GM23338 (cell line): ENCODE data around the gene ZHX3. TPM values are rescaled to one million over a fixed set of nuclear protein-coding genes. Genes with fewer than 3 reads are reported as not detected.

Experiments
- ATAC-seq: fragments of 200-7000 bp; cut with Tn5 transposase; 3 replicates; pipeline ENCODE4 v1.9.1; 2020
- DNase-seq: peaks from one replicate; pipeline ENCODE4 v3.0.0-alpha.2; 2015; ENCODE audit warnings: low spot score
- H2AFZ ChIP-seq: fragments of 200-600 bp; sonication (generic); 2 replicates; pipeline ENCODE4 v1.8.0; 2016; ENCODE audit warnings: antibody characterized with exemption, mild to moderate bottlenecking, moderate library complexity
- H3F3A ChIP-seq: fragments of 200-600 bp; sonication (generic); replicated peaks from 2 replicates; pipeline ENCODE4 v1.8.0; 2017; ENCODE audit warnings: antibody characterized with exemption, mixed run types, low read depth
- H3K27ac ChIP-seq: fragments of 200-600 bp; sonication (generic); 2 replicates; pipeline ENCODE4 v1.6.1; 2016; ENCODE audit warnings: low read depth
- H3K27me3 ChIP-seq: fragments of 200-600 bp; sonication (generic); 2 replicates; pipeline ENCODE4 v1.8.0; 2016; ENCODE audit warnings: mild to moderate bottlenecking, mixed run types, moderate library complexity; ENCODE audit not compliant: insufficient read depth
- H3K36me3 ChIP-seq: fragments of 200-600 bp; sonication (generic); 2 replicates; pipeline ENCODE4 v1.8.0; 2016; ENCODE audit warnings: mild to moderate bottlenecking; ENCODE audit not compliant: insufficient read depth
- H3K4me1 ChIP-seq: fragments of 200-600 bp; sonication (generic); 2 replicates; pipeline ENCODE4 v1.8.0; 2016; ENCODE audit warnings: mild to moderate bottlenecking, moderate library complexity; ENCODE audit not compliant: insufficient read depth
- H3K4me2 ChIP-seq: fragments of 200-600 bp; sonication (generic); 2 replicates; pipeline ENCODE4 v1.7.1; 2017; ENCODE audit warnings: mixed run types
- H3K4me3 ChIP-seq: fragments of 200-600 bp; sonication (generic); 2 replicates; pipeline ENCODE4 v1.6.1; 2016; ENCODE audit warnings: mixed run types
- H3K79me2 ChIP-seq: fragments of 200-600 bp; sonication (generic); replicated peaks from 2 replicates; pipeline ENCODE4 v1.8.0; 2017; ENCODE audit warnings: mild to moderate bottlenecking; ENCODE audit not compliant: insufficient read depth
- H3K9me2 ChIP-seq: fragments of 200-600 bp; sonication (generic); 2 replicates; pipeline ENCODE4 v1.8.0; 2017; ENCODE audit not compliant: insufficient read depth
- H4K20me1 ChIP-seq: fragments of 200-600 bp; sonication (generic); replicated peaks from 2 replicates; pipeline ENCODE4 v1.8.0; 2017; ENCODE audit warnings: mild to moderate bottlenecking; ENCODE audit not compliant: insufficient read depth
- H3K27ac Mint-ChIP-seq: 2 replicates; pipeline ENCODE4 v1.8.0; 2020; ENCODE audit warnings: inconsistent platforms, mild to moderate bottlenecking, moderate library complexity, mixed read lengths
- H3K27me3 Mint-ChIP-seq: 3 replicates; pipeline ENCODE4 v1.8.0; 2022; ENCODE audit warnings: low read depth, mild to moderate bottlenecking, moderate library complexity, mixed read lengths, inconsistent platforms; ENCODE audit not compliant: insufficient read depth, poor library complexity
- H3K36me3 Mint-ChIP-seq: 3 replicates; pipeline ENCODE4 v1.8.0; 2021; ENCODE audit warnings: low read depth, mild to moderate bottlenecking, inconsistent platforms, moderate library complexity, mixed read lengths
- H3K4me1 Mint-ChIP-seq: 3 replicates; pipeline ENCODE4 v1.8.0; 2020; ENCODE audit warnings: mild to moderate bottlenecking, inconsistent platforms, mixed read lengths
- H3K4me3 Mint-ChIP-seq: 3 replicates; pipeline ENCODE4 v1.8.0; 2021; ENCODE audit warnings: moderate library complexity, mild to moderate bottlenecking, inconsistent platforms, mixed read lengths
- H3K9me3 Mint-ChIP-seq: 3 replicates; pipeline ENCODE4 v1.8.0; 2020; ENCODE audit warnings: moderate library complexity, mild to moderate bottlenecking, inconsistent platforms, mixed read lengths
- CREB1 ChIP-seq: fragments of 250-450 bp; sonication (Bioruptor Pico); IDR thresholded peaks from 2 replicates; pipeline ENCODE4 v1.5.0; 2020; ENCODE audit warnings: low read depth, mild to moderate bottlenecking, moderate library complexity
- EZH2phosphoT487 ChIP-seq: fragments of 200-600 bp; sonication (generic); IDR thresholded peaks from one replicate; pipeline ENCODE4 v1.8.1; 2018; ENCODE audit warnings: antibody characterized with exemption; ENCODE audit not compliant: unreplicated experiment
- JUNB ChIP-seq: IDR thresholded peaks from one replicate; pipeline ENCODE4 v1.6.1; 2016; ENCODE audit warnings: antibody characterized with exemption; ENCODE audit not compliant: unreplicated experiment
- NANOG ChIP-seq: IDR thresholded peaks from 2 replicates; pipeline ENCODE4 v1.6.1; 2016; ENCODE audit warnings: antibody characterized with exemption, borderline replicate concordance
- POLR2AphosphoS5 ChIP-seq: IDR thresholded peaks from 2 replicates; pipeline ENCODE4 v1.6.1; 2016; ENCODE audit warnings: antibody characterized with exemption, low read depth
- ZNF114 ChIP-seq: fragments of 250-450 bp; sonication (Bioruptor Pico); IDR thresholded peaks from 2 replicates; pipeline ENCODE4 v1.5.0; 2020; ENCODE audit warnings: mild to moderate bottlenecking, moderate library complexity
- ZNF331 ChIP-seq: fragments of 250-450 bp; sonication (Bioruptor Pico); IDR thresholded peaks from 2 replicates; pipeline ENCODE4 v1.5.0; 2020; ENCODE audit warnings: low read depth, mild to moderate bottlenecking, moderate library complexity
- polyA plus RNA-seq: library from polyadenylated mRNA; unstranded; fragments of >200 nt; fragmentation: Nextera tagmentation; extraction: Ambion mirVana; gene quantifications from 2 replicates; pipeline ENCODE4 v1.2.1, GENCODE V29; 2016
- total RNA-seq: library from RNA; depleted of rRNA; stranded (reverse); fragments of >200 nt; shearing (Covaris generic); gene quantifications from 2 replicates; pipeline ENCODE4 v1.2.3, GENCODE V29; 2014
- TF ChIP-seq, protein P1 (sequence below): fragments of 250-450 bp; sonication (Bioruptor Pico); IDR thresholded peaks from 2 replicates; pipeline ENCODE4 v1.5.0; 2020; ENCODE audit warnings: mild to moderate bottlenecking, moderate library complexity
- TF ChIP-seq, protein P2 (sequence below), 2 experiments: fragments of 200-600 bp in 1 of 2; sonication (generic) in 1 of 2; conservative IDR thresholded peaks; 2 replicates each; pipeline versions ENCODE4 v1.5.1 to v1.6.1; 2016 to 2017; ENCODE audit warnings: antibody characterized with exemption in 2 of 2, low read depth in 2 of 2, mild to moderate bottlenecking in 2 of 2, moderate library complexity in 1 of 2
- TF ChIP-seq, protein P3 (sequence below): IDR thresholded peaks from 2 replicates; pipeline ENCODE4 v1.6.1; 2016; ENCODE audit warnings: antibody characterized with exemption
- TF ChIP-seq, protein P4 (sequence below): IDR thresholded peaks from one replicate; pipeline ENCODE4 v1.6.1; 2018; ENCODE audit warnings: antibody characterized with exemption; ENCODE audit not compliant: unreplicated experiment

The ZHX3 gene
- total and polyA plus RNA-seq, 2 experiments from 2014 or later, result 1.7 to 2.8 TPM

DNA sequence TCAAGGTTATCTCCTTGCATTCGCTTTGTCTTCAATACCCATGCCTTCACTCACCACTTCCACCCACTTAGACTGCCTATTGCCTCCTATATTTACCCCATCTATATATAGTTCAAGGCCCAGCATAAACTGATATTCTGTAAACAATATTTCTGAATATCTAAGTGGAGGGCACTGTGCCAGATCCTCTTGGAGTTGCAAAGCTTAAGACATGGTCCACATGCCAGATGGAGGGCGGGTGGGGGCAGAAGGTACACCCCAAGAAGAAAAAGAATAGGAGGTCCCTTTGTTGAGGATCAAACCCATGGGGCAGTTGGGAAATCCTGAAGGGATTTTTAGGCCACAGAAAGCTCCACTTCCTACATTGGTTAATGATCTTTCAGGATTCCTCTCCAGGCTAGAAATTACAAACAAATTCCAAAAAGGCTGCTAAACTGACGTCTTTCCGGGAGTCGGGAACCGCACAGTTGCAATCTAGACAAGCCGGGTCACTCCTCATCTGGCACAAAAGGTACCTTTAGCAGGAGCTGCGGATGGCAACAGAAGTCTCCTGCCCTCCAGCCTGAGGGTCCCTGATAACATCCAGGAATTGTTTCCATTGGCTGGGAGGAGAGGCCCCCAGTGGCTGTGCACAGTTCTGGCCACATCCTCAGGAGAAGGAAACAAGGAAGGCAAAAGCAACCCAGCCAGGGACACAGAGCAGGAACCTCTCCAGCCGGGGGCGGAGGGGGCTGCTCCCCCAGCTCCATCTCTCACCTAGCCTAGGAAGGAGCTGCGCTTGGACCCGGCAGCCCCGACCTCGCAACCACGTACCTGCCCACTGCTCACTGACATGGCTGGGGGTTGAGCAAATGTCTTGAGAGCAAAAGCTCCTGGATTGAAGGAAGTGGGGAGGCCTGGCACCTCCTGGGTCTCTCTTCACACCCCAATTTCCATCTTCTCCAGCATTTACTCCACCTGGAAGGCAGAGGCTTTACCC lies 17.2 kb upstream of the ZHX3 start (continued):
- TF ChIP-seq, protein P1, sequence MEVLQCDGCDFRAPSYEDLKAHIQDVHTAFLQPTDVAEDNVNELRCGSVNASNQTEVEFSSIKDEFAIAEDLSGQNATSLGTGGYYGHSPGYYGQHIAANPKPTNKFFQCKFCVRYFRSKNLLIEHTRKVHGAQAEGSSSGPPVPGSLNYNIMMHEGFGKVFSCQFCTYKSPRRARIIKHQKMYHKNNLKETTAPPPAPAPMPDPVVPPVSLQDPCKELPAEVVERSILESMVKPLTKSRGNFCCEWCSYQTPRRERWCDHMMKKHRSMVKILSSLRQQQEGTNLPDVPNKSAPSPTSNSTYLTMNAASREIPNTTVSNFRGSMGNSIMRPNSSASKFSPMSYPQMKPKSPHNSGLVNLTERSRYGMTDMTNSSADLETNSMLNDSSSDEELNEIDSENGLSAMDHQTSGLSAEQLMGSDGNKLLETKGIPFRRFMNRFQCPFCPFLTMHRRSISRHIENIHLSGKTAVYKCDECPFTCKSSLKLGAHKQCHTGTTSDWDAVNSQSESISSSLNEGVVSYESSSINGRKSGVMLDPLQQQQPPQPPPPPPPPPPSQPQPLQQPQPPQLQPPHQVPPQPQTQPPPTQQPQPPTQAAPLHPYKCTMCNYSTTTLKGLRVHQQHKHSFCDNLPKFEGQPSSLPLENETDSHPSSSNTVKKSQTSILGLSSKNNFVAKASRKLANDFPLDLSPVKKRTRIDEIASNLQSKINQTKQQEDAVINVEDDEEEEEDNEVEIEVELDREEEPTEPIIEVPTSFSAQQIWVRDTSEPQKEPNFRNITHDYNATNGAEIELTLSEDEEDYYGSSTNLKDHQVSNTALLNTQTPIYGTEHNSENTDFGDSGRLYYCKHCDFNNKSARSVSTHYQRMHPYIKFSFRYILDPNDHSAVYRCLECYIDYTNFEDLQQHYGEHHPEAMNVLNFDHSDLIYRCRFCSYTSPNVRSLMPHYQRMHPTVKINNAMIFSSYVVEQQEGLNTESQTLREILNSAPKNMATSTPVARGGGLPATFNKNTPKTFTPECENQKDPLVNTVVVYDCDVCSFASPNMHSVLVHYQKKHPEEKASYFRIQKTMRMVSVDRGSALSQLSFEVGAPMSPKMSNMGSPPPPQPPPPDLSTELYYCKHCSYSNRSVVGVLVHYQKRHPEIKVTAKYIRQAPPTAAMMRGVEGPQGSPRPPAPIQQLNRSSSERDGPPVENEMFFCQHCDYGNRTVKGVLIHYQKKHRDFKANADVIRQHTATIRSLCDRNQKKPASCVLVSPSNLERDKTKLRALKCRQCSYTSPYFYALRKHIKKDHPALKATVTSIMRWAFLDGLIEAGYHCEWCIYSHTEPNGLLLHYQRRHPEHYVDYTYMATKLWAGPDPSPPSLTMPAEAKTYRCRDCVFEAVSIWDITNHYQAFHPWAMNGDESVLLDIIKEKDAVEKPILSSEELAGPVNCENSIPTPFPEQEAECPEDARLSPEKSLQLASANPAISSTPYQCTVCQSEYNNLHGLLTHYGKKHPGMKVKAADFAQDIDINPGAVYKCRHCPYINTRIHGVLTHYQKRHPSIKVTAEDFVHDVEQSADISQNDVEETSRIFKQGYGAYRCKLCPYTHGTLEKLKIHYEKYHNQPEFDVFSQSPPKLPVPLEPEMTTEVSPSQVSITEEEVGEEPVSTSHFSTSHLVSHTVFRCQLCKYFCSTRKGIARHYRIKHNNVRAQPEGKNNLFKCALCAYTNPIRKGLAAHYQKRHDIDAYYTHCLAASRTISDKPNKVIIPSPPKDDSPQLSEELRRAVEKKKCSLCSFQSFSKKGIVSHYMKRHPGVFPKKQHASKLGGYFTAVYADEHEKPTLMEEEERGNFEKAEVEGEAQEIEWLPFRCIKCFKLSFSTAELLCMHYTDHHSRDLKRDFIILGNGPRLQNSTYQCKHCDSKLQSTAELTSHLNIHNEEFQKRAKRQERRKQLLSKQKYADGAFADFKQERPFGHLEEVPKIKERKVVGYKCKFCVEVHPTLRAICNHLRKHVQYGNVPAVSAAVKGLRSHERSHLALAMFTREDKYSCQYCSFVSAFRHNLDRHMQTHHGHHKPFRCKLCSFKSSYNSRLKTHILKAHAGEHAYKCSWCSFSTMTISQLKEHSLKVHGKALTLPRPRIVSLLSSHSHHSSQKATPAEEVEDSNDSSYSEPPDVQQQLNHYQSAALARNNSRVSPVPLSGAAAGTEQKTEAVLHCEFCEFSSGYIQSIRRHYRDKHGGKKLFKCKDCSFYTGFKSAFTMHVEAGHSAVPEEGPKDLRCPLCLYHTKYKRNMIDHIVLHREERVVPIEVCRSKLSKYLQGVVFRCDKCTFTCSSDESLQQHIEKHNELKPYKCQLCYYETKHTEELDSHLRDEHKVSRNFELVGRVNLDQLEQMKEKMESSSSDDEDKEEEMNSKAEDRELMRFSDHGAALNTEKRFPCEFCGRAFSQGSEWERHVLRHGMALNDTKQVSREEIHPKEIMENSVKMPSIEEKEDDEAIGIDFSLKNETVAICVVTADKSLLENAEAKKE (CRISPR knock-in tag), result no peak
- TF ChIP-seq NANOG (no peak), POLR2AphosphoS5 (no peak)
- TF ChIP-seq, protein P2, sequence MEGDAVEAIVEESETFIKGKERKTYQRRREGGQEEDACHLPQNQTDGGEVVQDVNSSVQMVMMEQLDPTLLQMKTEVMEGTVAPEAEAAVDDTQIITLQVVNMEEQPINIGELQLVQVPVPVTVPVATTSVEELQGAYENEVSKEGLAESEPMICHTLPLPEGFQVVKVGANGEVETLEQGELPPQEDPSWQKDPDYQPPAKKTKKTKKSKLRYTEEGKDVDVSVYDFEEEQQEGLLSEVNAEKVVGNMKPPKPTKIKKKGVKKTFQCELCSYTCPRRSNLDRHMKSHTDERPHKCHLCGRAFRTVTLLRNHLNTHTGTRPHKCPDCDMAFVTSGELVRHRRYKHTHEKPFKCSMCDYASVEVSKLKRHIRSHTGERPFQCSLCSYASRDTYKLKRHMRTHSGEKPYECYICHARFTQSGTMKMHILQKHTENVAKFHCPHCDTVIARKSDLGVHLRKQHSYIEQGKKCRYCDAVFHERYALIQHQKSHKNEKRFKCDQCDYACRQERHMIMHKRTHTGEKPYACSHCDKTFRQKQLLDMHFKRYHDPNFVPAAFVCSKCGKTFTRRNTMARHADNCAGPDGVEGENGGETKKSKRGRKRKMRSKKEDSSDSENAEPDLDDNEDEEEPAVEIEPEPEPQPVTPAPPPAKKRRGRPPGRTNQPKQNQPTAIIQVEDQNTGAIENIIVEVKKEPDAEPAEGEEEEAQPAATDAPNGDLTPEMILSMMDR (conservative IDR thresholded peaks at IDR 0.05; ENCODE audit: low read depth in 2 of 2), result no peak

DNA sequence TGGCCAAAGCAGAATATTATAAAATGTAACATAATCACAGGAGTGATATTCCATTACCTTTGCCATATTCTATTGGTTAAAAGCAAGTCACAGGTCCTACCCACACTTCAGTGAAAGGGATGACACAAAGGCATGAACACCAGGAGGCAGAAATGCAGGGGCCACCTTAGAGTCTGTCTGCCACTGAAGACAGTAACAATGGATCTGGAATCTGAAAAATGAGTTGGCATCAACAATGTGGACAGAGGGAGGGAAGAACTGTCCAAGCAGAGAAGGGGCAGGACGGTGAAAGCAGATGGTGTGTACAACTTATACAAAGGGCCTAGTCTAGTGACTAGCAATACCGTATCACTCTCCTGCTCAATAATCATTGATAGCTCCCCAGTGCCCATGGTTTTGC lies 16.5 kb upstream of the ZHX3 start:
- Mint-ChIP-seq H3K27me3 (peaks cover 7% of the 10 kb centered on the region), H3K4me1 (no peaks in the 10 kb centered on the region; the same call in 2 of the 3 replicates), H3K27ac (no peak overlapping the region), H3K4me3 (no peak overlapping the region), H3K9me3 (no peaks in the 10 kb centered on the region), H3K36me3 (no peaks in the 10 kb centered on the region)
- Histone ChIP-seq H3K79me2 (no peaks in the 10 kb centered on the region), H3F3A (no peaks in the 10 kb centered on the region; the same call in 1 of the 2 replicates), H3K27me3 (peaks cover 2% of the 10 kb centered on the region; the same call in 1 of the 2 replicates), H3K36me3 (no peaks in the 10 kb centered on the region), H2AFZ (no peak overlapping the region), H3K27ac (no peak overlapping the region), H3K4me1 (peaks cover under 1% of the 10 kb centered on the region; the same call in 1 of the 2 replicates), H3K4me2 (no peak overlapping the region), H4K20me1 (no peaks in the 10 kb centered on the region; the same call in 1 of the 2 replicates), H3K9me2 (no peaks in the 10 kb centered on the region), H3K4me3 (no peak overlapping the region)
- no peak for DNase-seq
- no peak for ATAC-seq
- TF ChIP-seq CREB1 (CRISPR knock-in tag) (no peak), JUNB (no peak), ZNF114 (no peak), EZH2phosphoT487 (no peak), ZNF331 (CRISPR knock-in tag) (no peak)
- TF ChIP-seq, protein P3, sequence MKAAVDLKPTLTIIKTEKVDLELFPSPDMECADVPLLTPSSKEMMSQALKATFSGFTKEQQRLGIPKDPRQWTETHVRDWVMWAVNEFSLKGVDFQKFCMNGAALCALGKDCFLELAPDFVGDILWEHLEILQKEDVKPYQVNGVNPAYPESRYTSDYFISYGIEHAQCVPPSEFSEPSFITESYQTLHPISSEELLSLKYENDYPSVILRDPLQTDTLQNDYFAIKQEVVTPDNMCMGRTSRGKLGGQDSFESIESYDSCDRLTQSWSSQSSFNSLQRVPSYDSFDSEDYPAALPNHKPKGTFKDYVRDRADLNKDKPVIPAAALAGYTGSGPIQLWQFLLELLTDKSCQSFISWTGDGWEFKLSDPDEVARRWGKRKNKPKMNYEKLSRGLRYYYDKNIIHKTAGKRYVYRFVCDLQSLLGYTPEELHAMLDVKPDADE, result no peak
- TF ChIP-seq, protein P4, sequence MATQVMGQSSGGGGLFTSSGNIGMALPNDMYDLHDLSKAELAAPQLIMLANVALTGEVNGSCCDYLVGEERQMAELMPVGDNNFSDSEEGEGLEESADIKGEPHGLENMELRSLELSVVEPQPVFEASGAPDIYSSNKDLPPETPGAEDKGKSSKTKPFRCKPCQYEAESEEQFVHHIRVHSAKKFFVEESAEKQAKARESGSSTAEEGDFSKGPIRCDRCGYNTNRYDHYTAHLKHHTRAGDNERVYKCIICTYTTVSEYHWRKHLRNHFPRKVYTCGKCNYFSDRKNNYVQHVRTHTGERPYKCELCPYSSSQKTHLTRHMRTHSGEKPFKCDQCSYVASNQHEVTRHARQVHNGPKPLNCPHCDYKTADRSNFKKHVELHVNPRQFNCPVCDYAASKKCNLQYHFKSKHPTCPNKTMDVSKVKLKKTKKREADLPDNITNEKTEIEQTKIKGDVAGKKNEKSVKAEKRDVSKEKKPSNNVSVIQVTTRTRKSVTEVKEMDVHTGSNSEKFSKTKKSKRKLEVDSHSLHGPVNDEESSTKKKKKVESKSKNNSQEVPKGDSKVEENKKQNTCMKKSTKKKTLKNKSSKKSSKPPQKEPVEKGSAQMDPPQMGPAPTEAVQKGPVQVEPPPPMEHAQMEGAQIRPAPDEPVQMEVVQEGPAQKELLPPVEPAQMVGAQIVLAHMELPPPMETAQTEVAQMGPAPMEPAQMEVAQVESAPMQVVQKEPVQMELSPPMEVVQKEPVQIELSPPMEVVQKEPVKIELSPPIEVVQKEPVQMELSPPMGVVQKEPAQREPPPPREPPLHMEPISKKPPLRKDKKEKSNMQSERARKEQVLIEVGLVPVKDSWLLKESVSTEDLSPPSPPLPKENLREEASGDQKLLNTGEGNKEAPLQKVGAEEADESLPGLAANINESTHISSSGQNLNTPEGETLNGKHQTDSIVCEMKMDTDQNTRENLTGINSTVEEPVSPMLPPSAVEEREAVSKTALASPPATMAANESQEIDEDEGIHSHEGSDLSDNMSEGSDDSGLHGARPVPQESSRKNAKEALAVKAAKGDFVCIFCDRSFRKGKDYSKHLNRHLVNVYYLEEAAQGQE, result no peak
